Lower leg skin (tissue), 3 donors: Measurements from ENCODE around the gene UNC50.

Experiments used
- CTCF ChIP-seq, 3 donors: fragments of 450-650 bp; IDR thresholded peaks; one replicate each; pipeline ENCODE4 v1.5.1; 2016; ENCODE audit warnings: antibody characterized with exemption in 3 of 3, mild to moderate bottlenecking in 3 of 3, moderate library complexity in 2 of 3
- POLR2A ChIP-seq, 2 donors: fragments of 450-650 bp; IDR thresholded peaks; one replicate each; pipeline ENCODE4 v1.6.1; 2016 to 2017; ENCODE audit warnings: antibody characterized with exemption in 2 of 2, mild to moderate bottlenecking in 1 of 2, moderate library complexity in 1 of 2

- TF ChIP-seq CTCF (IDR thresholded peaks at IDR 0.05) (no peak), POLR2A (IDR thresholded peaks at IDR 0.05) (no peak)
Observed at GRCh38 chr2:98665677-98666076, 57.3 kb downstream of the UNC50 start.
